Natural killer cell treated with Interleukin-12 subunit alpha and Interleukin-12 subunit beta and Interleukin-15 and Interleukin-18, amount 100 ng/mL, for 72 hours (primary cell): ENCODE results near the gene MRPL58. TPM values are rescaled to one million over a fixed set of nuclear protein-coding genes. Genes with fewer than 3 reads are reported as not detected.
"Not testable (repeated sequence)": the region's sequence is repeated elsewhere in the genome, so short reads cannot be mapped to it uniquely, and the experiment has no call there.

ENCODE experiments used
- ATAC-seq, 2 donors: fragments of 150-1000 bp; cut with Tn5 transposase in 1 of 2; sonication (Bioruptor Pico), chemical (Tn5 transposase) in 1 of 2; 2 replicates each; pipeline ENCODE4 v1.10.0; 2021
- DNase-seq: peaks from one replicate; pipeline ENCODE4 v3.0.0; 2022; ENCODE audit warnings: low spot score
- H3K27ac Mint-ChIP-seq, 2 donors: 1 replicate in 1 of 2; 2 replicates in 1 of 2; pipeline ENCODE4 v1.8.0; 2022; ENCODE audit warnings: mixed read lengths in 2 of 2, mild to moderate bottlenecking in 1 of 2, moderate library complexity in 1 of 2
- H3K27me3 Mint-ChIP-seq, 2 donors: 1 replicate in 1 of 2; 2 replicates in 1 of 2; pipeline ENCODE4 v1.8.0; 2022; ENCODE audit warnings: mixed read lengths in 2 of 2
- H3K36me3 Mint-ChIP-seq: one replicate; pipeline ENCODE4 v1.8.0; 2022; ENCODE audit warnings: mixed read lengths
- H3K4me1 Mint-ChIP-seq, 2 donors: 1 replicate in 1 of 2; 2 replicates in 1 of 2; pipeline ENCODE4 v1.8.0; 2022; ENCODE audit warnings: low read depth in 2 of 2, mixed read lengths in 2 of 2, mild to moderate bottlenecking in 1 of 2
- H3K4me3 Mint-ChIP-seq: one replicate; pipeline ENCODE4 v1.8.0; 2022; ENCODE audit warnings: mixed read lengths
- H3K9me3 Mint-ChIP-seq: 2 replicates; pipeline ENCODE4 v1.8.0; 2022; ENCODE audit warnings: mixed read lengths
- total RNA-seq, 2 donors: library from RNA; stranded (reverse); gene quantifications; one replicate each; pipeline ENCODE4 v1.2.3, GENCODE V29; 2022

Gene MRPL58
- total RNA-seq, 2 donors from 2014 or later: 46.6 to 61.8 TPM

DNA sequence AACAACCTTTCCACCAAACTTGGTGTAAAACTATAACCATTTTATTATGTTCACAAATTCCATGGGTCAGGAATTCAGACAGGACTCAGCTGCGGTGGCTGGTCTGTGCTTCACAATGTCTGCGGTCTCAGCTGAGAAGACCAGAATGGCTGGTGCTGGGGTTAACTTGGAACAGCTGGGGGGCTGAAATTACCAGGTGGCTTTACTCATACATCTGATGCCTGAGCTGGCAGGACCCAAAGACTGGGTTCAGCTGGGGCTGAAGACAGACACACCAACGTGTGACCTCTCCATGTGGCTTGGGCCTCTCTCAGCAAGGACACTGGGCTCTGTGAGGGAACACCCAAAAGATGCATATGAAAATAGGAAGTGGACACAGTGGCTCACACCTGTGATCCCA, 34.2 kb upstream of the MRPL58 start:
- peaks cover 7 to 9% of the 10 kb centered on the region in 2 donors for H3K4me1 Mint-ChIP-seq
- ATAC-seq (no peak), DNase-seq (no peak)
- H3K4me3 Mint-ChIP-seq: no peak overlapping the region
- no peak overlapping the region for H3K27ac Mint-ChIP-seq
- H3K36me3 Mint-ChIP-seq: no peaks in the 10 kb centered on the region
- H3K9me3 Mint-ChIP-seq: no peaks in the 10 kb centered on the region
- H3K27me3 Mint-ChIP-seq: peaks cover 2 to 18% of the 10 kb centered on the region in 2 donors

DNA sequence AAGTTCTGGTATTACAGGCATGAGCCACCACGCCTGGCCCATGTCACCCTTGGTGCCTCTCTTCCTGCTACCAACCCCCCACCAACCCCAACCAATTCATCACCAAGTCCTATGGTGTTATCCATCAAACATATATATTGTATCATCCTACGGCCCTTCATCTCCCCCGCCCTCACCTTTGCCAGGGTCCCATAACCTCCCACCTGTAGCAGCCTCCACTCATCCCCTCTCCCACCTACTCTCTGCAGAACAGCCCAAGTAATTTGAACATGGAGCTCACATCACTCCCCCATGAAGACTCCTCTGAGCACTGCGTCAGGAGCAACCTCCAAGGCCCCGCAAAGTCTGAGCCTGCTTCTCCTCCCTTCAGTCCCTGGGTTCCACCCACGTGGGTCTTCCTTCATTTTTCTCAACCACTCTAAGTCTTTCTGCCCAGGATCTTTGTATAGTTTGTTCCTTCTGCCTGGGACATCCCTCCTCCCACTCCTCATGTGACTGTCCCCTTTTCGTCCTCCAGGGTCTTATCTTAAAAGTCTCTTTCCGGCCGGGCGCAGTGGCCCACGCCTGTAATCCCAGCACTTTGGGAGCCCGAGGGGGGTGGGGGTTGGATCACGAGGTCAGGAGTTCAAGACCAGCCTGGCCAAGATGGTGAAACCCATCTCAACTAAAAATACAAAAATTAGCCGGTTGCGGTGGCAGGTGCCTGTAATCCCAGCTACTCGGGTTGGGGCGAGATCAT, 32.9 kb upstream of the MRPL58 start:
- Mint-ChIP-seq H3K4me3 (no peak overlapping the region), H3K9me3 (no peaks in the 10 kb centered on the region), H3K27ac (no peak overlapping the region), H3K36me3 (no peaks in the 10 kb centered on the region), H3K4me1 (peaks cover 7 to 9% of the 10 kb centered on the region in 2 donors), H3K27me3 (peaks cover 0 to 16% of the 10 kb centered on the region in 2 donors)
- no peak for ATAC-seq
- DNase-seq: no peak

DNA sequence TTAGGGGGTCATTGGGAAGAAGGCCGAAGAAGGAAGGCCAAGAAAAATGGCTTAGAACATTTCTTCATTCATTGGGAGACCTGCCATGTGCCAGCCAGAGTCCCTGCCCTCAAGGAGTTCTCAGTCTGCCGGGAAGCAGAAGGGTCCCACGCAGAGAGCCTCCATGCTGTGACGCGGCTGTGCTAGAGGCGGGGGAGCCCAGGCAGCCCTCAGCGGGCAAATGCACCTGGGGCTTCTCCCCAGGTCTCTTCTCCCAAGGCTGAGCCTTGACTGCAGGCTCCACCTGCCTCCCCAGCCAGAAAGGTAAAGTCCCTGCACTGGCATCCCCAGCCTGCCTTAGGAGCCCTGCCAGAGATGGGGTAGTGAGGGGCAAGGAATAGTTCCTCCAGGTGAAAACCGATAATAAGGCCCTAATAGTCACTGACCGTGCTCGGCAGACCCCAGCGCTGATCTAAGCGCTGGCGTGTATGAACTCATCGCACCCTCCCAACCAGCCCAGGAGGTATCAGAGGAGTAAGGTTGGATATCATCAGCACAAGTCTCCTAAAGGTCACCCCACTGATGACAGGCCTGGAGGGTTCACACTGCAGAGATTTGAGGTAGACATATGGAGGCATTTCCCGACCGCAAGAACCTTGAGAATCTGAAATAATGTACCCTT, 31.0 kb upstream of the MRPL58 start:
- H3K27ac Mint-ChIP-seq: peak overlapping the region; percentile 39 to 55
- H3K4me3 Mint-ChIP-seq: peak overlapping the region; percentile 85
- peaks cover 0 to 13% of the 10 kb centered on the region in 2 donors for H3K27me3 Mint-ChIP-seq
- H3K4me1 Mint-ChIP-seq: peaks cover 7 to 9% of the 10 kb centered on the region in 2 donors
- ATAC-seq: no peak
- DNase-seq: no peak
- H3K36me3 Mint-ChIP-seq: no peaks in the 10 kb centered on the region
- no peaks in the 10 kb centered on the region for H3K9me3 Mint-ChIP-seq

DNA sequence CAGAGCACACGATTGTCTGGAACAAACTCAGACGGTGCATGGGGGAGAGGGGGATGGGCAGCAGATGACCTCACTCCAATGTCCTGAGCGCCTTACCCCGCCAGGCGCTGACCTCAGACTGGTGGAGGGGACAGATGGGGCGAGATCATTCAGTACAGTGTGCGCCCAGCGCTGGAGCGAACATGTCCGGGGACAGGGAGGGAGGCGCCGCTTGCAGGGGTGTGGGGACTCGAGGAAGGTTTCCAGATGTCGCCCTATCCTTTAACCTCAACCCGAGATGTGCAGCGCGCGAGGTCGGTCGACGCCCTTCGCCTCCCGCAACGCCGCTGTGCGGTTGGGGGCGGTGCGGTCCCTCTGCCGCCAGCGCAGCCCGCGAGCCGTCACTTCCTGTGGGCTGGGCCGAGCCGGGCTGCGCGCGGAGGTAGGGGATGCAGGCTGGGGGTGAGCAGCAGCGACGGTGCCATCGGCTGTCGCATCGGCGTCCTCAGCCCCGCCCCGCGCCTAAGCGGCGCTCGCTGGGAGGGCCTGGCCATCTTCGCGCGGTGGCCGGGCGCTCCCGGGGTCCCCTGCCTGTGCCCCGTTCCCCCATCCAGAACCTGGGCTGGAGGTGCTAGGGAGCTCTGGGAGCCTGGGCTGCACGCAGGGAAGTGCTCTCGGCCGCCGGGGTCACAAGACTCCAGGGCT, 30.3 kb upstream of the MRPL58 start:
- H3K4me3 Mint-ChIP-seq: peak overlapping the region; percentile 85
- H3K27me3 Mint-ChIP-seq: peaks cover 0 to 11% of the 10 kb centered on the region in 2 donors
- H3K9me3 Mint-ChIP-seq: no peaks in the 10 kb centered on the region
- peak; percentile 97 to 98 for ATAC-seq
- peak; percentile 87 for DNase-seq
- peaks cover 11 to 12% of the 10 kb centered on the region in 2 donors for H3K4me1 Mint-ChIP-seq
- peak overlapping the region; percentile 39 to 55 for H3K27ac Mint-ChIP-seq
- no peaks in the 10 kb centered on the region for H3K36me3 Mint-ChIP-seq

DNA sequence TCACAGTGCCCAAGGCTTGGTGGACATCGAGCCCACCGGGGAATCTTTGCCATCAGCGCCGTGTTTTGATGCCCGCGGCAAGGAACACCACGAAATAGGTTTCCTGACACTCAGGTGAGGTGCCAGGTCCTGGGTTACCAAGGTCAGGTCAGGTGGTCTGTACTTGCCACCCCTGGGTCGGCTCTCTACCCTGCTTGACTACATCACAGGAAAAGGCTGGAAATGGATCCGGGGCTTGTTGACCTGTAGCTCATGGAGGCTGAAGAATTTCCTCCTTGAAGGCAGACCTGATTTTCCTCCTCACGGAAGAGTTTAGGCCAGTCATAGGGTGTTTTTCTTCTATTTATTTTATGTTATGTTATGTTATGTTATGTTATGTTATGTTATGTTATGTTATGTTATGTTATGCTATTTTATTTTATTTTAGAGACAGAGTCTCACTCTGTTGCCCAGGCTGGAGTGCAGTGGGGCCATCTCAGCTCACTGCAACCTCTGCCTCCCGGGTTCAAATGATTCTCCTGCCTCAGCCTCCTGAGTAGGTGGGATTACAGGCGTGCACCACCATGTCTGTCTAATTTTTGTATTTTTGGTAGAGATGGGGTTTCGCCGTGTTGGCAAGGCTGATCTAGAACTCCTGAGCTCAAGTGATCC, 29.7 kb upstream of the MRPL58 start:
- DNase-seq, H3K27ac Mint-ChIP-seq, H3K36me3 Mint-ChIP-seq, ATAC-seq, H3K9me3 Mint-ChIP-seq: not testable (repeated sequence)
- Mint-ChIP-seq H3K27me3 (peaks cover 0 to 12% of the 10 kb centered on the region in 2 donors), H3K4me1 (peaks cover 13 to 15% of the 10 kb centered on the region in 2 donors), H3K4me3 (peak overlapping the region; percentile 10)

DNA sequence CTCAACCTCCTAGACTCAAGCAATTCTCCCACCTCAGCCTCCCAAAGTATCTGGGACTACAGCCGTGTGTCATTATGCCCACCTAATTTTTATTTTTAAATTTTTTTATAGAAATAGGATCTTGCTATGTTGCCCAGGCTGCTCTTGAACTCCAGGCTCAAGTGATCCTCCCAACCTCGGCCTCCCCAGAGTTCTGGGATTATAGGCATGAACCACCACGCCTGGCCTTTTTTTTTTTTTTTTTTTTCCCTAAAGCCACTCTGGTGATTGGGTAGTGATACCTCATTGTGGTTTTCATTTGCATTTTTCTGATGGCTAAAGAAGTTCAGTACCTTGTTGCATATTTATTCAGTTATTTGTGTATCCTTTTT, 26.3 kb upstream of the MRPL58 start:
- Mint-ChIP-seq H3K9me3 (no peaks in the 10 kb centered on the region), H3K36me3 (no peaks in the 10 kb centered on the region), H3K4me3 (no peak overlapping the region), H3K27me3 (peaks cover 7 to 11% of the 10 kb centered on the region in 2 donors), H3K4me1 (peaks cover 9 to 15% of the 10 kb centered on the region in 2 donors), H3K27ac (no peak overlapping the region)
- ATAC-seq (no peak), DNase-seq (no peak)

DNA sequence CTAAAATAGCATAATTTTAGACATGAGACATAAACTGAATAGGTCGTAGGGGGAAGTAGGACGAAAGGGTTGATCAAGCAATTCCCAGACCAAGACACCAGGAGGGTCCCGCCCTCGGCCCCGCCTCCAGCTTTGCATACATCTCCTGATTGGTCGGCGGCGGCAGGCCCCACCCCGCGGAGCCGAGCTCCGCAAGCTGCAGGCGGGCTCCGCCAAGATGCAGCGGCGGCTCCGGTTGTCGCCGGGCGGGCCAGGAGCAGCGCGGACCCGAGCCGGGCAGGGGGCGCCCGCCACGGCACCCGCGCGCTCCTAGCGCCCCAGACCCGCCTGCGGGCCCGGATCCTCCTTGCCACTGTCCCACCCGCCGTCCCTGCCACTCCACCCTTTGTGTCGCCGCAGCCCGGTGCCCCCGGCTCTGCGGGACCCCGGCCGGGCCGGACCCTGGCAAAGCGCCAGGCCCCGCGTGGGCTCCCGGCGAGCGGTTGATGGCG, 25.0 kb upstream of the MRPL58 start, which contains the start of gene CDR2L:
Gene CDR2L, plus strand, starts transcription at position 215 of the 491 bp plus-strand sequence. CDS start 412 bp downstream, outside the sequence.
- DNase-seq: peak; percentile 94
- ATAC-seq: peak; percentile 98
- H3K9me3 Mint-ChIP-seq: no peaks in the 10 kb centered on the region
- H3K4me3 Mint-ChIP-seq: peak within 1 kb of the TSS; percentile 87
- no peak within 1 kb of the TSS for H3K27ac Mint-ChIP-seq
- H3K4me1 Mint-ChIP-seq: peaks cover 4 to 8% of the 10 kb centered on the region in 2 donors
- no peaks in the 10 kb centered on the region for H3K36me3 Mint-ChIP-seq
- peaks cover 10 to 13% of the 10 kb centered on the region in 2 donors for H3K27me3 Mint-ChIP-seq

DNA sequence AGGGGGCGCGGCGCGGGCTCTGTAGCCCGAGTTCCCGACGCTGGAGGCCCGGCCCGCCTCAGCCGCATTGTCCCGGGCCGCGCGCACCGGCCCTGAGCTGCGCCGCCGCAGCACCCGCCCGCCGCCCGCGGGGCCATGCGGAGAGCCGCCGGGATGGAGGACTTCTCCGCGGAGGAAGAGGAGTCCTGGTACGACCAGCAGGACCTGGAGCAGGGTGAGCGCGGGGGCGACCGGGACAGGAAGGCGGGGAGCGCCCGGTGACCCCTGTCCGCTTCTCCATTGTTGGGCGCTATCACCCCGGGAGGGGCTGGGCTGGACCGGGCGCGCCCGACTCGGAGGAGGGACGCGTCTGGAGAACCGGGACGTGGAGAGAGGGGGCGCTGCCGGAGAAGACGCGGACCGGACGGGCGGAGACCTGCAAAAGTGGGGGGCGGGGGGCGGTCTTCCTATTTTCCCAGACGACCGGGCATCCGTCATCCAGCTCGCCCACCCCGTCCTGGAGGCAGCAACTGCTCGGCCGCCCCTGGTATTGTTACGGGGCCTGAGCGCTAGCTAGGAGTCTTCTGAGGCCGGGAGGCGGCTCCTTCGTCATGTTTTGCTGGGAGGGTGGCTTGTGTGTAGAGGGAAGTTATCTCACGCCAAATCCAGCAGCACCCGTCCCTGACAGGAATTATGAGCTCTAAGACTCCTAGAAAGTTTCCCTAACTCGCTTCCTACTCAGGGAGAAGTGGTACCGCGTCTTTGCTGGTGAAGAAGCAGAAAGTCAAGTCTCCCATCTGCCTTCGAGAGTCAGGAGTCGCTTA, 24.4 kb upstream of the MRPL58 start:
- Mint-ChIP-seq H3K4me3 (peak overlapping the region; percentile 61), H3K36me3 (no peaks in the 10 kb centered on the region), H3K27ac (no peak overlapping the region), H3K4me1 (peaks cover 4 to 8% of the 10 kb centered on the region in 2 donors), H3K27me3 (peaks cover 13 to 14% of the 10 kb centered on the region in 2 donors), H3K9me3 (no peaks in the 10 kb centered on the region)
- ATAC-seq (peak; percentile 62 to 64), DNase-seq (no peak)

DNA sequence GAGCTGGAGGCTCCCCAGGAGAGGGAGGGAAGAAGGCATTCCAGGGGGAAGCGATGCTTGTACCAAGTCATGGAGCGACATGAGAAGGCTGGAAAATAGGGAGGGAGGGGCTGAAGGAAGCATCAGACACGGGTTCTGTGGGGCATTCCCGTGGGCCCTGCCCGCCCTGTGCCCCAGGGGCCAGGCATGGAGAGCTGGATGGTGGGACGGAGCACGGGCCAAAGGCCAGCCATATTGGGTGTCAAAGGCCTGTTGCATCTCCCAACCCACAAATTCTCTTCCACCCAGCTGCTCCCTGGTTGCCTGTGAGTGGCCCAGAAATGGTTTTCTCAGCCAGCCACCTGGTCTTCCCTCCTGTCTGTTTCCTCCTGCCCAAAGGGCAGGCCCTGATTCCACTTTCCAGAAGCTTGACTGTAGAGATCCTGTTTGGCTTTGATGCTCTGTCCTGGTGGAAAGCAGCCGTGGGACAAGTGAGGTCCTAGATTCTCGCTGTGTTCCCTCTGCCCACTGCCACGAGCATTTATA, 21.8 kb upstream of the MRPL58 start:
- no peak overlapping the region for H3K4me3 Mint-ChIP-seq
- no peak for DNase-seq
- no peak overlapping the region for H3K27ac Mint-ChIP-seq
- H3K9me3 Mint-ChIP-seq: no peaks in the 10 kb centered on the region
- peaks cover 4 to 8% of the 10 kb centered on the region in 2 donors for H3K4me1 Mint-ChIP-seq
- H3K27me3 Mint-ChIP-seq: peaks cover 13 to 14% of the 10 kb centered on the region in 2 donors
- no peak for ATAC-seq
- no peaks in the 10 kb centered on the region for H3K36me3 Mint-ChIP-seq

DNA sequence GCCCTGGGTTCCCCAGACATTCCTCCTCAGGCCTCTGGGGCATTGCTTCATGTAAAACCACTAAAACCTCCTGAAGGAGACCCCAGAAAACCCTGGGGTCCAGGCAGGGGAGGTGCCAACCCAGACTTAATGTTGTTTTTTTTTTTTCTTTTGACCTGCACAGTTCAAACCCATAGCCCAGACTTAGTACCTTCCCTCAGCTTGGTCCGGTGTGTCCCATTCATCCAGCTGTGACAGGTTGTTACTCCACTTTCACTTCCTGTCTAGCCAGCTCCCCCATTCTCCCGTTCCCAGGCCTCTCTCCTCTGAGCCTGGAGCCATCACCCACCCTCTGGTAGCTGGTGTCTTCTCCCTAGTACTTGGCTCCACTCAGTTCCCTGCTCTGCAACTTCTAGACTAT, 20.2 kb upstream of the MRPL58 start:
- no peak for DNase-seq
- Mint-ChIP-seq H3K27ac (no peak overlapping the region), H3K27me3 (peaks cover 12 to 13% of the 10 kb centered on the region in 2 donors), H3K9me3 (no peaks in the 10 kb centered on the region), H3K4me1 (peaks cover 1% of the 10 kb centered on the region in 2 donors), H3K36me3 (no peaks in the 10 kb centered on the region), H3K4me3 (no peak overlapping the region)
- no peak for ATAC-seq

DNA sequence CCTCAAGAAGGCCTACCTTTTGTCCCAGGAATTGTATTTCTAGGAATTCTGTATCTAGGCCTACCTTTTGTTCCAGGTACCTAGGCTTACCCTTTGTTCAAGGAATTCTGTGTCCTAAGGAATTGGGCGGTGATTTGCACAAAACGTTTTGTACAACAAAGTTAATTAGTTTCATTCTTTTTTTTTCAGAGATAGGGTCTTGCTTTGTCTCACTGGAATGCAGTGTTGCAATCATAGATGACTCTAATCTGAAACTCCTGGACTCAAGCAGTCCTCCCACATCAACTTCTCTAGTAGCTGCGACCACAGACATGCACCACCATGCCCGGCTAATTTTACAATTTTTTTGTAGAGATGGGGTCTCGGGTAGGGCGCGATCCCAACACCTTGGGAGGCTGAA, 18.0 kb upstream of the MRPL58 start:
- Mint-ChIP-seq H3K4me1 (no peaks in the 10 kb centered on the region), H3K36me3 (no peaks in the 10 kb centered on the region), H3K27me3 (peaks cover 8 to 9% of the 10 kb centered on the region in 2 donors), H3K27ac (no peak overlapping the region), H3K9me3 (no peaks in the 10 kb centered on the region), H3K4me3 (no peak overlapping the region)
- ATAC-seq: no peak
- DNase-seq: no peak

DNA sequence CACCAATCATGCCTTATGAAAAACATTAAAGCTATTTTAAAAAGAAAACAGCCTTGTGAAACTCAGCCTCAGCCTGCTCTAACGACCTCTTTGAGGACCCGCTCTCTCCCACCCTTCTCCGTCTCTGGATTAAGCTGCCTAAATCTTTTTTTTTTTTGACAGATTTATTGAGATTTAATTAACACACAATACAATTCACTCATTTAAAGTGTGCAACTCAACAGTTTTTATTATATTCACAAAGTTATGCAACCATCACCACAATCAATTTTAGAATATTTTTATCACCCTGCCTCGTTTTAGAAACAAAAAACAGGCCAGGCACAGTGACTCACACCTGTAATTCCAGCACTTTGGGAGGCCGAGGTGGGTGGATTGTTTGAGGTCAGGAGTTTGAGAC, 16.6 kb upstream of the MRPL58 start:
- ATAC-seq (no peak), DNase-seq (no peak)
- H3K4me1 Mint-ChIP-seq: no peaks in the 10 kb centered on the region
- no peaks in the 10 kb centered on the region for H3K9me3 Mint-ChIP-seq
- no peaks in the 10 kb centered on the region for H3K36me3 Mint-ChIP-seq
- H3K4me3 Mint-ChIP-seq: no peak overlapping the region
- peaks cover 3 to 6% of the 10 kb centered on the region in 2 donors for H3K27me3 Mint-ChIP-seq
- H3K27ac Mint-ChIP-seq: no peak overlapping the region
